Colonic mucosa (tissue), 4 donors: Measurements from ENCODE around the gene SIPA1L3. TPM values are rescaled to one million over a fixed set of nuclear protein-coding genes. Genes with fewer than 3 reads are reported as not detected.
A peak's percentile ranks its signal among the peaks of the same experiment; 100 is the strongest.

Experiments used
- DNase-seq: peaks from one replicate; pipeline ENCODE4 v3.0.0-alpha.2; 2020
- H3K27ac ChIP-seq: fragments of 200-600 bp; one replicate; pipeline ENCODE4 v1.8.0; 2021
- H3K27me3 ChIP-seq: fragments of 200-600 bp; one replicate; pipeline ENCODE4 v1.8.0; 2021
- H3K36me3 ChIP-seq: fragments of 200-600 bp; one replicate; pipeline ENCODE4 v1.8.0; 2021
- H3K4me1 ChIP-seq: fragments of 200-600 bp; one replicate; pipeline ENCODE4 v1.8.0; 2021; ENCODE audit warnings: mild to moderate bottlenecking
- H3K4me3 ChIP-seq: fragments of 200-600 bp; one replicate; pipeline ENCODE4 v1.8.0; 2021
- H3K9ac ChIP-seq, 2 donors: one replicate each; pipeline ENCODE4 v1.7.0; 2013; ENCODE audit warnings: control low read depth in 2 of 2, low read depth in 2 of 2, low read length in 2 of 2
- H3K9me3 ChIP-seq: fragments of 200-600 bp; one replicate; pipeline ENCODE4 v1.8.0; 2021
- intact Hi-C: fragments of 100-400 bp; cut with DNase I; formaldehyde crosslinking; loops from one replicate; pipeline ENCODE4 v1.14.1; 2022
- total RNA-seq, 2 donors: library from RNA; stranded (reverse); fragmentation: NEBNext Ultra II Directional in 1 of 2; extraction: Animal tissue kit (Norgen Biotek cat#: 25700) in 1 of 2; gene quantifications; one replicate each; pipeline ENCODE4 v1.2.1, GENCODE V29; 2021
- TF ChIP-seq, protein P1 (sequence below): fragments of 200-600 bp; IDR thresholded peaks from one replicate; pipeline ENCODE4 v1.8.0; 2022; ENCODE audit warnings: antibody characterized with exemption, mild to moderate bottlenecking
- donor health status: healthy.
- donor health status: DM: no; HTN: no; CAD: no.
- donor health status: DM: no; HTN: no; CAD: no.

Gene SIPA1L3
- total RNA-seq, 2 donors from 2014 or later: 98.6 to 113 TPM

DNA sequence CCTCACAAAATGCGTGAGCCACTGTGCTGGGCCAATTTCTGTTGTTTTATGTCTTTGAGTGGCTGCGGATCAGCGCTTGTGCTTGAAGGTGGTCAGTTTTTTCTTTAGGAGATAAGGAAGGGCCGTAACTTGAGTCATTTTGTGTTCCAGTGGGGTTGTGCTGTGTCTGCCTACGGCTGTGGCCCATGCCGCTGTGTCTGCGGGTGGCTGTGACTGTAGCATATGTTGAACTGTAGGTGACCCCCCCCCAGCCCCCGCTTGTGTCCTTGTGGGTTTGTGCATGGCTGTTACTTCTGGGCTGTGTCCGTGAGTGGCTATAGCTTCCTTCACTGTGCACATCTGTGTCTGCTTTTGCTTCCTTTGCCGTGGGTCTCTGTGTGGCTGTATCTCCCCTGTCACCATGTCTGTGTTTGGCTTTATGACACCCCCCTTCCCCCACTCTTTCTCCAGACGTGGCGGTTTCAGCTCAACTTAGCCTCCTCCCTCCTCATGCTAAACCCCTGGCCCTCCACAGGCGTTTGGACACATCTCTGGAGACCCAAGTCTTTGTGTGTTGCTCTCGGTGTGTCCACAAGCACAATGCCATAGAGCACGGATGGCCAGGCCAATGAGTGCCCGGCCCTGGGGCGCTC is 348.5 kb downstream of the SIPA1L3 start:
- peaks cover 14% of the 10 kb centered on the region for H3K27me3 ChIP-seq
- no peaks in the 10 kb centered on the region for H3K36me3 ChIP-seq
- H3K9me3 ChIP-seq: no peaks in the 10 kb centered on the region
- peak overlapping the region; percentile 42 for H3K27ac ChIP-seq
- peak; percentile 22 for DNase-seq
- peak overlapping the region; percentile 30 for H3K4me3 ChIP-seq
- TF ChIP-seq, protein P1, sequence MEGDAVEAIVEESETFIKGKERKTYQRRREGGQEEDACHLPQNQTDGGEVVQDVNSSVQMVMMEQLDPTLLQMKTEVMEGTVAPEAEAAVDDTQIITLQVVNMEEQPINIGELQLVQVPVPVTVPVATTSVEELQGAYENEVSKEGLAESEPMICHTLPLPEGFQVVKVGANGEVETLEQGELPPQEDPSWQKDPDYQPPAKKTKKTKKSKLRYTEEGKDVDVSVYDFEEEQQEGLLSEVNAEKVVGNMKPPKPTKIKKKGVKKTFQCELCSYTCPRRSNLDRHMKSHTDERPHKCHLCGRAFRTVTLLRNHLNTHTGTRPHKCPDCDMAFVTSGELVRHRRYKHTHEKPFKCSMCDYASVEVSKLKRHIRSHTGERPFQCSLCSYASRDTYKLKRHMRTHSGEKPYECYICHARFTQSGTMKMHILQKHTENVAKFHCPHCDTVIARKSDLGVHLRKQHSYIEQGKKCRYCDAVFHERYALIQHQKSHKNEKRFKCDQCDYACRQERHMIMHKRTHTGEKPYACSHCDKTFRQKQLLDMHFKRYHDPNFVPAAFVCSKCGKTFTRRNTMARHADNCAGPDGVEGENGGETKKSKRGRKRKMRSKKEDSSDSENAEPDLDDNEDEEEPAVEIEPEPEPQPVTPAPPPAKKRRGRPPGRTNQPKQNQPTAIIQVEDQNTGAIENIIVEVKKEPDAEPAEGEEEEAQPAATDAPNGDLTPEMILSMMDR: no peak
- intact Hi-C loops: no loop called here
- H3K4me1 ChIP-seq: peaks cover 5% of the 10 kb centered on the region
- H3K9ac ChIP-seq: peak overlapping the region; percentile 48 to 64

Other genes starting within 250 kb of the SIPA1L3 start
- gene ZNF607, start 187.4 kb upstream of the SIPA1L3 start, total RNA-seq: 1 to 10 TPM; 4.9 to 7.8 TPM
- gene ZNF573, start 127.6 kb upstream of the SIPA1L3 start, total RNA-seq: 1 to 10 TPM; 3.6 to 5.5 TPM
- not detected for gene WDR87, start 614 bp upstream of the SIPA1L3 start, total RNA-seq